ENCODE data around the gene MLC1. TPM values are rescaled to one million over a fixed set of nuclear protein-coding genes. Genes with fewer than 3 reads are reported as not detected.
A peak's percentile ranks its signal among the peaks of the same experiment; 100 is the strongest.

Gene MLC1
- total and polyA plus RNA-seq, 9 donors, result 0.31 to 1.2 (median 0.79) TPM

GRCh38 chr22:50015451-50016307, 69.5 kb downstream of the MLC1 start:
- Histone ChIP-seq H3K9me3 (replicated peaks; ENCODE audit: control insufficient read depth, low read depth, low read length) (no peaks in the 10 kb centered on the region), H3K27me3 (ENCODE audit: control insufficient read depth, insufficient read depth, low read length) (peaks cover 79% of the 10 kb centered on the region), H3K36me3 (ENCODE audit: control insufficient read depth, insufficient read depth, low read length) (no peaks in the 10 kb centered on the region), H3K4me3 (ENCODE audit: low read length) (no peak overlapping the region), H3K4me1 (ENCODE audit: control insufficient read depth, insufficient read depth, low read length) (peaks cover 5% of the 10 kb centered on the region), H3K27ac (ENCODE audit: low read length) (no peak overlapping the region)
- no peak for DNase-seq
- 28% methylated on average over 12 of the region's 30 CpGs for WGBS (ENCODE audit: insufficient coverage)

- no peaks in the 10 kb centered on the region for H3K9me3 ChIP-seq (replicated peaks; ENCODE audit: control insufficient read depth, low read depth, low read length)
- no peak overlapping the region for H3K27ac ChIP-seq (ENCODE audit: low read length)
- no peak for DNase-seq
- no peak overlapping the region for H3K4me3 ChIP-seq (ENCODE audit: low read length)
- H3K36me3 ChIP-seq (ENCODE audit: control insufficient read depth, insufficient read depth, low read length), result no peaks in the 10 kb centered on the region
- H3K4me1 ChIP-seq (ENCODE audit: control insufficient read depth, insufficient read depth, low read length), result peaks cover 5% of the 10 kb centered on the region
- WGBS (ENCODE audit: insufficient coverage), result 3% methylated on average over 74 of the region's 91 CpGs
- H3K27me3 ChIP-seq (ENCODE audit: control insufficient read depth, insufficient read depth, low read length), result peaks cover 87% of the 10 kb centered on the region
Observed at GRCh38 chr22:50014655-50015401, 70.4 kb downstream of the MLC1 start.

DNA sequence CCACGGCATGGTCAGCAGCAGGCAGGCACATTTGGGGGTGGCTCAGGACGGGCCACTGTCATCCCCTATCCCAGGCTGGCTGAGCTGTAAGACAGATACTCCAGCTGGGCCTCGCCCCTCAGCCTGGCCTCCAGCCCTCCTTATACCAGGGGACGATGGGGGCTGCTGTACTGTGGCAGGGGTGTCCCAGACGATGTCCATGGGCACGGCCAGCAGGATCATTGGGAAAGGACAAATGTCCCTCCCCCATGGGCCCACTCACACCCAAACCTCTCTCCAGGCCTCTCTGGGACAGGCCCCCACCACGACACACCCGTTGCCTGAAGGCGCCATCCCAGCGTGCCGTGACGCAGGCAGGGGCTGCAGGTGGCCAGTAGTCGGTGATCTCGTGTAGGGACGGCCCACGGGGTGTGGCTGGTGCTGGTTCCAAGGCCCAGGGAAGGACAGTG, 71.1 kb downstream of the MLC1 start:
- H3K9me3 ChIP-seq (replicated peaks; ENCODE audit: control insufficient read depth, low read depth, low read length), result no peaks in the 10 kb centered on the region
- H3K27ac ChIP-seq (ENCODE audit: low read length), result no peak overlapping the region
- peaks cover 5% of the 10 kb centered on the region for H3K4me1 ChIP-seq (ENCODE audit: control insufficient read depth, insufficient read depth, low read length)
- no peak for DNase-seq
- no peak overlapping the region for H3K4me3 ChIP-seq (ENCODE audit: low read length)
- H3K36me3 ChIP-seq (ENCODE audit: control insufficient read depth, insufficient read depth, low read length), result no peaks in the 10 kb centered on the region
- peaks cover 87% of the 10 kb centered on the region for H3K27me3 ChIP-seq (ENCODE audit: control insufficient read depth, insufficient read depth, low read length)
- 36% methylated on average over 14 of the region's 16 CpGs for WGBS (ENCODE audit: insufficient coverage)

DNA sequence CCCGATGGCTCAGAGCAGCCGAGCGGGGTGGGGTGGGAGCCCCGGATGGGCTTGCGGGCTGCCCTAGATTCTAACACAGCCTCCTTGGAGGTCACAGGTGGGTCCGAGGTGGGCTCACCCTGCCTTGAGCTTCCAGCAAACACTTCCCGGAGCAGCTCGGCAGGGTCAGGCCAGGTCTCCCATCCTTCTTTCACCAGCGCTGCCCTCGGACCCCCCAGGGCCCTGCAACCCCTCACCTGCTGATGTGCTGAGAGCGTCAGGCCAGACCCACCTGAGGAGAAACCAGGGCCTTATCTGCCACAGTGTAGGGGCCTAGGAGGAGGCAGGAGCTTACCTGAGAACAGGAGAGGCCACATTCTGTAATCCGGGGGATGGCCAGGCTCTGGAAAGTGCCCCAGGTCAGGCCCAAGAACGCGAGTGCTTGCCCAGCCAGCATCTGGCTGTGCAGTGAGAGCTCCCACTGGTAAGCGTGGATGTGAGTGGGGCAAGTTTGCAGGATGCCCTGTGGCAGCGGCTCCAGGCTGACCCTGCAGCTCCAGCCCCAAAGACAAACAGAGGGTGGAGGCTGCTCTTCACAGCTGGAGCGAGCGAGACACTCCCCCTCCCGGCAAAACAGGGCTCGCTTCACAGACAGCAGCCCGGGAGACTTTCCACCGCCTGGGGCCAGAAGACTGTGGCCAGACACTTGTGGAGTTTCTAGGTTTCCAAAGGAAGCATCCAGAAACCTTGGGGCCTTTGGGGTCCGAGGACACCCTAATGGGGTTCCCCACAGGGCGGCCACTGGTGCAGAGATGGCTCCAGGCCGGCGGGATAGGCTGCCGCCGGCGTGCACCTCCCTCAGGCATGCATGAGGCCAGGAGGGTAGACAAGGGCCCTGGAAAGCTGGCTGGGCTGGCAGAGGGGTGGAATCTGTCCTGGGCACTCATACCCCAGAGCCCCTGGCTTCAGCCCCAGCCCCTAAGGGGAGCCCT, 72.7 kb downstream of the MLC1 start, which contains the start of gene IL17REL:
IL17REL (minus strand) TSS at position 555 of the 971 bp plus-strand sequence; CDS start at position 436, 119 bp downstream.
- DNase-seq, result peak; percentile 28
- no peak within 1 kb of the TSS for H3K4me3 ChIP-seq (ENCODE audit: low read length)
- H3K27ac ChIP-seq (ENCODE audit: low read length), result no peak within 1 kb of the TSS
- H3K36me3 ChIP-seq (ENCODE audit: control insufficient read depth, insufficient read depth, low read length), result no peaks in the 10 kb centered on the region
- 30% methylated on average over 15 of the region's 29 CpGs for WGBS (ENCODE audit: insufficient coverage)
- H3K4me1 ChIP-seq (ENCODE audit: control insufficient read depth, insufficient read depth, low read length), result peaks cover 5% of the 10 kb centered on the region
- H3K27me3 ChIP-seq (ENCODE audit: control insufficient read depth, insufficient read depth, low read length), result peaks cover 80% of the 10 kb centered on the region
- H3K9me3 ChIP-seq (replicated peaks; ENCODE audit: control insufficient read depth, low read depth, low read length), result no peaks in the 10 kb centered on the region

DNA sequence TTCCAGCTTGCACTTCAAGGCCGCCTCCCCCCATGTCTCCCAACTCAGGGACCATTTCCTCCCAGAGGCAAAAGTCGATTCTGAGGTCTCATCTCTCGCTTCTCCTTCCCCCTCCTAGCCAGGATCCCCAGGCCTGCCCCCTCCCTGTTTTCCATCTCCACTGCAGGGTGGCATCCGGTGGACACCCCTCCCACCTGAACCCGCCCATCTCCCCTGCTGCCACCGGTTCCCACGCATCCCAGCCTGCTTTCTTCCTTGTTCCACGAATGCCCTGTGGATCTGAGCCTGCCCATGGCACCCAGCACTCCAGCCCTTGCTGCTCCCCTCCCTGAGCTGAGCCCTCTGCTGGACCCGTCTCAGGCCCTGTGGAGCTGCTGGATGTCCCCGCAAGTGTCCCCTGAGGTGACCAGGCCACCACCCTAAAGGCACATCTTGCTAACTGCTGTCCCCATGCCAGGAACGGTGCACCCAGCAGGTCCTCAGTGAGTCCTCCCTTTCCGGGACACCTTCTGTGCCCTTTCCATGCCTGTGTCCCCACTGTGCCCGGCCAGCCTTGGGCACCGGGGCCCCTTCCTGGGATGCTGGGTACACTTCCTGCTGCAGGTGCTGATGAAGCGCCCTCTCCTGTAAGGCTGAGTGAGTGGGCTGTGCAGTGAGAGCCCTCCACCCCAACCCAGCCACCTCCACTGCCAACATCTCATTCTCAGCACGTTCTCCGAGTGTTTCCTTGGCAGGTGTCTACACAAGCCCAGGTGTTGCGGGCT, 73.6 kb downstream of the MLC1 start:
- Histone ChIP-seq H3K36me3 (ENCODE audit: control insufficient read depth, insufficient read depth, low read length) (no peaks in the 10 kb centered on the region), H3K4me3 (ENCODE audit: low read length) (no peak overlapping the region), H3K4me1 (ENCODE audit: control insufficient read depth, insufficient read depth, low read length) (peaks cover 5% of the 10 kb centered on the region), H3K27me3 (ENCODE audit: control insufficient read depth, insufficient read depth, low read length) (peaks cover 72% of the 10 kb centered on the region), H3K9me3 (replicated peaks; ENCODE audit: control insufficient read depth, low read depth, low read length) (no peaks in the 10 kb centered on the region), H3K27ac (ENCODE audit: low read length) (no peak overlapping the region)
- DNase-seq, result no peak
- 42% methylated on average over 16 of the region's 18 CpGs for WGBS (ENCODE audit: insufficient coverage)

GRCh38 chr22:50010676-50011446, 74.4 kb downstream of the MLC1 start:
- 2% methylated on average over 40 of the region's 61 CpGs for WGBS (ENCODE audit: insufficient coverage)
- DNase-seq, result no peak
- Histone ChIP-seq H3K36me3 (ENCODE audit: control insufficient read depth, insufficient read depth, low read length) (no peaks in the 10 kb centered on the region), H3K4me3 (ENCODE audit: low read length) (no peak overlapping the region), H3K9me3 (replicated peaks; ENCODE audit: control insufficient read depth, low read depth, low read length) (no peaks in the 10 kb centered on the region), H3K27me3 (ENCODE audit: control insufficient read depth, insufficient read depth, low read length) (peaks cover 64% of the 10 kb centered on the region), H3K27ac (ENCODE audit: low read length) (no peak overlapping the region), H3K4me1 (ENCODE audit: control insufficient read depth, insufficient read depth, low read length) (peaks cover 5% of the 10 kb centered on the region)

- Histone ChIP-seq H3K36me3 (ENCODE audit: control insufficient read depth, insufficient read depth, low read length) (no peaks in the 10 kb centered on the region), H3K4me3 (ENCODE audit: low read length) (no peak overlapping the region), H3K27ac (ENCODE audit: low read length) (no peak overlapping the region), H3K9me3 (replicated peaks; ENCODE audit: control insufficient read depth, low read depth, low read length) (no peaks in the 10 kb centered on the region), H3K27me3 (ENCODE audit: control insufficient read depth, insufficient read depth, low read length) (peaks cover 59% of the 10 kb centered on the region), H3K4me1 (ENCODE audit: control insufficient read depth, insufficient read depth, low read length) (peaks cover 5% of the 10 kb centered on the region)
- 55% methylated on average over 40 of the region's 46 CpGs for WGBS (ENCODE audit: insufficient coverage)
- no peak for DNase-seq
Observed at GRCh38 chr22:50009765-50010675, 75.2 kb downstream of the MLC1 start.
